ENCODE results near the gene BACE1.
A peak's percentile ranks its signal among the peaks of the same experiment; 100 is the strongest.

Gene BACE1

GRCh38 chr11:117334896-117335295 lies 18.8 kb upstream of the BACE1 start:
- no peak for TF ChIP-seq CTCF (IDR thresholded peaks at IDR 0.05)
- no peak for TF ChIP-seq ZFX (IDR thresholded peaks at IDR 0.05; ENCODE audit: borderline replicate concordance)
- no peak overlapping the region for H3K27ac ChIP-seq

GRCh38 chr11:117333917-117334316 lies 17.9 kb upstream of the BACE1 start:
- no peak for TF ChIP-seq CTCF (IDR thresholded peaks at IDR 0.05)
- TF ChIP-seq ZFX (IDR thresholded peaks at IDR 0.05; ENCODE audit: borderline replicate concordance): no peak

GRCh38 chr11:117332843-117333242 lies 16.8 kb upstream of the BACE1 start:
- H3K27ac ChIP-seq: no peak overlapping the region
- TF ChIP-seq ZFX (IDR thresholded peaks at IDR 0.05; ENCODE audit: borderline replicate concordance): no peak
- TF ChIP-seq CTCF (IDR thresholded peaks at IDR 0.05): no peak

More at GRCh38 chr11:117333917-117334316, 17.9 kb upstream of the BACE1 start:
- H3K27ac ChIP-seq: no peak overlapping the region

GRCh38 chr11:117328375-117329010 lies 12.4 kb upstream of the BACE1 start:
- TF ChIP-seq ZFX (IDR thresholded peaks at IDR 0.05; ENCODE audit: borderline replicate concordance) (no peak), CTCF (IDR thresholded peaks at IDR 0.05) (no peak)

GRCh38 chr11:117327567-117328374 lies 11.7 kb upstream of the BACE1 start, which contains the start of gene CEP164:
TSS of gene CEP164 (plus strand) at chr11:117327854. CDS start at chr11:117338587, 10,733 bp downstream.
- TF ChIP-seq ZFX (IDR thresholded peaks at IDR 0.05; ENCODE audit: borderline replicate concordance) (no peak), CTCF (IDR thresholded peaks at IDR 0.05) (no peak)
- peak within 1 kb of the TSS; percentile 77 for H3K27ac ChIP-seq

More at GRCh38 chr11:117328375-117329010, 12.4 kb upstream of the BACE1 start:
- H3K27ac ChIP-seq: peak overlapping the region; percentile 77

GRCh38 chr11:117327255-117327566 lies 11.2 kb upstream of the BACE1 start:
- peak overlapping the region; percentile 77 for H3K27ac ChIP-seq

- H3K27ac ChIP-seq: no peak overlapping the region
- TF ChIP-seq ZFX (IDR thresholded peaks at IDR 0.05; ENCODE audit: borderline replicate concordance): no peak
- TF ChIP-seq CTCF (IDR thresholded peaks at IDR 0.05): no peak
Measured at GRCh38 chr11:117319214-117319840, 3.3 kb upstream of the BACE1 start.
